ENCODE measurements around the gene ZNF45. TPM values are rescaled to one million over a fixed set of nuclear protein-coding genes. Genes with fewer than 3 reads are reported as not detected.

The ZNF45 gene
- total and polyA plus RNA-seq, 2 of the 4 experiments (the other 2 are of a cell fraction) = 7.6 to 18.1 TPM

GRCh38 chr19:43872547-43873336 is 62.3 kb downstream of the ZNF45 start:
- no peak overlapping the region for H2AK9ac ChIP-seq (replicated peaks; ENCODE audit: low read depth, low read length, poor library complexity)
- CTCF ChIA-PET = no interaction called here
- no peak overlapping the region for H2BK20ac ChIP-seq (ENCODE audit: low read depth, low read length)
- H3K4ac ChIP-seq (ENCODE audit: low read depth, low read length) = no peak overlapping the region
- H2BK120ac ChIP-seq (ENCODE audit: low read depth, low read length) = no peak overlapping the region
- no peaks in the 10 kb centered on the region for H4K20me1 ChIP-seq (ENCODE audit: insufficient read depth, low read length)
- no peak overlapping the region for H2AFZ ChIP-seq (replicated peaks; ENCODE audit: low read length, poor library complexity)
- H2AK5ac ChIP-seq (ENCODE audit: low read depth, low read length) = no peak overlapping the region
- H3K56ac ChIP-seq (ENCODE audit: extremely low read depth, insufficient read depth, low read length) = no peak overlapping the region
- no peak overlapping the region for H2BK15ac ChIP-seq (ENCODE audit: low read depth, low read length)
- dilution Hi-C loops (cut with HindIII; ENCODE audit: low sequenced_read_pairs, unreplicated experiment) (no loop called here), in situ Hi-C loops (cut with MboI; ENCODE audit: low sequenced_read_pairs) (loop anchor here (25.0 kb wide), 1 partner anchor 615 kb away; no protein-coding TSS in a partner anchor), intact Hi-C loops (cut with micrococcal nuclease) (no loop called here)
- TF ChIP-seq CHD1 (IDR thresholded peaks at IDR 0.05; ENCODE audit: low read depth, low read length) = no peak
- TF ChIP-seq RFX5 (IDR thresholded peaks at IDR 0.05; ENCODE audit: low read depth, low read length) = no peak
- TF ChIP-seq ELK1 (IDR thresholded peaks at IDR 0.05; ENCODE audit: borderline replicate concordance, low read depth, low read length) = no peak
- TF ChIP-seq RAD21 (IDR thresholded peaks at IDR 0.05; ENCODE audit: low read length) = no peak
- TF ChIP-seq USF2 (IDR thresholded peaks at IDR 0.05; ENCODE audit: low read depth, low read length) = no peak
- no peak for TF ChIP-seq CTCF (conservative IDR thresholded peaks at IDR 0.05; ENCODE audit: low read depth, low read length)
- TF ChIP-seq CEBPB (IDR thresholded peaks at IDR 0.05; ENCODE audit: low read depth, low read length) = no peak
- no peak for TF ChIP-seq SMC3 (IDR thresholded peaks at IDR 0.05; ENCODE audit: low read depth, low read length)
- TF ChIP-seq NFE2L2 (IDR thresholded peaks at IDR 0.05; ENCODE audit: low read depth, low read length) = no peak
- no peak for TF ChIP-seq POLR2A (IDR thresholded peaks at IDR 0.05; ENCODE audit: low read depth, low read length)
- TF ChIP-seq MXI1 (IDR thresholded peaks at IDR 0.05; ENCODE audit: borderline replicate concordance, low read depth, low read length) = no peak
- TF ChIP-seq FOS (IDR thresholded peaks at IDR 0.05; ENCODE audit: low read depth, low read length) = no peak
- no peak for TF ChIP-seq RCOR1 (IDR thresholded peaks at IDR 0.05; ENCODE audit: insufficient replicate concordance, low read length)
- H4K5ac ChIP-seq (ENCODE audit: low read depth, low read length) = no peak overlapping the region
- no peak overlapping the region for H3K18ac ChIP-seq (ENCODE audit: low read depth, low read length)
- H4K8ac ChIP-seq (ENCODE audit: low read depth in 2 of 2, low read length in 2 of 2) = no peak overlapping the region
- no peak overlapping the region for H3K4me2 ChIP-seq (ENCODE audit: low read depth, low read length)
- H3K79me1 ChIP-seq (ENCODE audit: low read depth in 1 of 2, low read length in 2 of 2) = no peaks in the 10 kb centered on the region
- POLR2A ChIA-PET (ENCODE audit: unreplicated experiment) = no interaction called here
- no peak overlapping the region for H3K27ac ChIP-seq (ENCODE audit: insufficient read depth, low read length)
- H3K9me1 ChIP-seq (ENCODE audit: insufficient read depth, low read length) = no peaks in the 10 kb centered on the region
- no peaks in the 10 kb centered on the region for H3K27me3 ChIP-seq (ENCODE audit: control insufficient read depth, insufficient read depth, low read length)
- ATAC-seq (ENCODE audit: low read depth) (no peak), DNase-seq (no peak)
- no CpG with 5 or more reads among the region's 5 CpGs for WGBS, 2 experiments (ENCODE audit: extremely low coverage in 2 of 2, insufficient read length in 1 of 2)
- H2BK5ac ChIP-seq (ENCODE audit: low read depth, low read length, poor library complexity, severe bottlenecking) = no peak overlapping the region
- no peaks in the 10 kb centered on the region for H3K4me1 ChIP-seq (ENCODE audit: control insufficient read depth, insufficient read depth, low read length)
- H3K9me3 ChIP-seq (ENCODE audit: control insufficient read depth, insufficient read depth, low read length) = peaks cover 39% of the 10 kb centered on the region
- BruUV-seq (replicated peaks) = TSS peak; percentile 76
- H3K36me3 ChIP-seq (ENCODE audit: control insufficient read depth, insufficient read depth, low read length) = no peaks in the 10 kb centered on the region
- no peak overlapping the region for H3K14ac ChIP-seq (replicated peaks; ENCODE audit: low read depth, low read length)
- H4K91ac ChIP-seq (ENCODE audit: insufficient read depth, low read depth, low read length) = no peak overlapping the region
- H3K9ac ChIP-seq (ENCODE audit: low read depth, low read length) = no peak overlapping the region
- no peak overlapping the region for H3K23ac ChIP-seq (ENCODE audit: low read depth, low read length)
- no peak overlapping the region for H3K4me3 ChIP-seq (ENCODE audit: insufficient read depth, low read depth, low read length)
